Erythroblast (primary cell): ENCODE results near the gene FBXO28.

Experiments used
- GATA1 ChIP-seq: IDR thresholded peaks from 2 replicates; pipeline ENCODE4 v1.6.1; 2011; ENCODE audit warnings: low read depth, mild to moderate bottlenecking, control low read depth, low read length, moderate library complexity
- POLR2A ChIP-seq: IDR thresholded peaks from 2 replicates; pipeline ENCODE4 v1.6.1; 2011; ENCODE audit warnings: mild to moderate bottlenecking, low read length

GRCh38 chr1:224201383-224201782 is 87.5 kb downstream of the FBXO28 start:
- TF ChIP-seq POLR2A (no peak), GATA1 (no peak)
